Neural cell (in vitro differentiated cells): ENCODE measurements around the gene TMEM126B. TPM values are rescaled to one million over a fixed set of nuclear protein-coding genes. Genes with fewer than 3 reads are reported as not detected.

ENCODE experiments used
- H2AFZ ChIP-seq: fragments of 200-600, 300-800 bp; sonication (generic), shearing (Covaris generic); 2 replicates; pipeline ENCODE4 v1.6.0; 2014; ENCODE audit warnings: low read depth, mild to moderate bottlenecking, antibody characterized with exemption, low read length, moderate library complexity
- H3F3A ChIP-seq: fragments of 200-600 bp; shearing (Covaris generic); 2 replicates; pipeline ENCODE4 v1.6.1; 2016; ENCODE audit warnings: mild to moderate bottlenecking, moderate library complexity, mixed read lengths, antibody characterized with exemption, low read length; ENCODE audit not compliant: insufficient read depth, poor library complexity, severe bottlenecking
- H3K27ac ChIP-seq: fragments of 200-600, 300-800 bp; sonication (generic), shearing (Covaris generic); 2 replicates; pipeline ENCODE4 v1.5.1; 2014; ENCODE audit warnings: mild to moderate bottlenecking, low read length, moderate library complexity
- H3K27me3 ChIP-seq: fragments of 300-800, 200-600 bp; sonication (generic), shearing (Covaris generic); 2 replicates; pipeline ENCODE4 v1.6.0; 2014; ENCODE audit warnings: mild to moderate bottlenecking, low read depth, low read length, moderate library complexity; ENCODE audit not compliant: insufficient read depth
- H3K36me3 ChIP-seq: fragments of 300-800, 200-600 bp; sonication (generic), shearing (Covaris generic); 2 replicates; pipeline ENCODE4 v1.5.1; 2014; ENCODE audit warnings: mild to moderate bottlenecking, antibody characterized with exemption, low read length, moderate library complexity; ENCODE audit not compliant: insufficient read depth
- H3K4me2 ChIP-seq: fragments of 300-800, 200-600 bp; sonication (generic), shearing (Covaris generic); 2 replicates; pipeline ENCODE4 v1.6.0; 2014; ENCODE audit warnings: mild to moderate bottlenecking, low read length
- H3K4me3 ChIP-seq: fragments of 300-800, 200-600 bp; sonication (generic), shearing (Covaris generic); 2 replicates; pipeline ENCODE4 v1.5.1; 2014; ENCODE audit warnings: mild to moderate bottlenecking, low read length, moderate library complexity
- H3K79me2 ChIP-seq: fragments of 200-600 bp; shearing (Covaris generic); replicated peaks from 2 replicates; pipeline ENCODE4 v1.6.0; 2014; ENCODE audit warnings: mild to moderate bottlenecking, low read length, moderate library complexity; ENCODE audit not compliant: insufficient read depth
- H3K9ac ChIP-seq: fragments of 300-800, 200-600 bp; sonication (generic), shearing (Covaris generic); 2 replicates; pipeline ENCODE4 v1.6.1; 2016; ENCODE audit warnings: mild to moderate bottlenecking, low read length, mixed read lengths
- H3K9me2 ChIP-seq: fragments of 200-600 bp; shearing (Covaris generic); 2 replicates; pipeline ENCODE4 v1.6.1; 2016; ENCODE audit warnings: mild to moderate bottlenecking, low read length, mixed read lengths; ENCODE audit not compliant: insufficient read depth
- H3K9me3 ChIP-seq: fragments of 200-600, 300-800 bp; sonication (generic), shearing (Covaris generic); 2 replicates; pipeline ENCODE4 v1.6.1; 2016; ENCODE audit warnings: mild to moderate bottlenecking, mixed run types, low read length, moderate library complexity, mixed read lengths
- H4K20me1 ChIP-seq: fragments of 200-600 bp; shearing (Covaris generic); 2 replicates; pipeline ENCODE4 v1.6.1; 2016; ENCODE audit warnings: mild to moderate bottlenecking, mixed run types; ENCODE audit not compliant: insufficient read depth
- CTCF ChIP-seq: fragments of 450-650 bp; IDR thresholded peaks from 2 replicates; pipeline ENCODE4 v1.5.1; 2014; ENCODE audit warnings: antibody characterized with exemption, mild to moderate bottlenecking, moderate library complexity; ENCODE audit not compliant: poor library complexity, severe bottlenecking
- EP300 ChIP-seq: fragments of 450-650 bp; conservative IDR thresholded peaks from 2 replicates; pipeline ENCODE4 v1.6.1; 2014; ENCODE audit warnings: antibody characterized with exemption, mild to moderate bottlenecking, moderate library complexity; ENCODE audit not compliant: poor library complexity, severe bottlenecking
- EZH2 ChIP-seq: fragments of 200-600, 300-800 bp; shearing (Covaris generic), sonication (generic); IDR thresholded peaks from 2 replicates; pipeline ENCODE4 v1.6.1; 2014; ENCODE audit warnings: antibody characterized with exemption, low read length, borderline replicate concordance, mild to moderate bottlenecking; ENCODE audit not compliant: insufficient read depth, poor library complexity, severe bottlenecking
- MXI1 ChIP-seq: fragments of 450-650 bp; conservative IDR thresholded peaks from 2 replicates; pipeline ENCODE4 v1.6.1; 2014; ENCODE audit warnings: antibody characterized with exemption, mild to moderate bottlenecking; ENCODE audit not compliant: poor library complexity, severe bottlenecking
- POLR2AphosphoS5 ChIP-seq: IDR thresholded peaks from 2 replicates; pipeline ENCODE4 v1.6.1; 2012
- RAD21 ChIP-seq: fragments of 450-650 bp; conservative IDR thresholded peaks from 2 replicates; pipeline ENCODE4 v1.6.1; 2014; ENCODE audit warnings: antibody characterized with exemption, mild to moderate bottlenecking, moderate library complexity
- REST ChIP-seq: IDR thresholded peaks from 2 replicates; pipeline ENCODE4 v1.6.1; 2012; ENCODE audit warnings: borderline replicate concordance
- SMC3 ChIP-seq: fragments of 450-650 bp; conservative IDR thresholded peaks from 2 replicates; pipeline ENCODE4 v1.6.1; 2014; ENCODE audit warnings: antibody characterized with exemption, mild to moderate bottlenecking, moderate library complexity; ENCODE audit not compliant: poor library complexity
- TAF1 ChIP-seq: IDR thresholded peaks from 2 replicates; pipeline ENCODE4 v1.6.1; 2012; ENCODE audit warnings: low read depth
- polyA plus RNA-seq: library from polyadenylated mRNA; depleted of rRNA; stranded (reverse); fragments of >200 nt; gene quantifications from 2 replicates; pipeline ENCODE4 v1.2.3, GENCODE V29; 2014

The TMEM126B gene
- polyA plus RNA-seq, 1 donor from 2014 or later, result 111 TPM

- Histone ChIP-seq H3K4me3 (no peak overlapping the region), H3K4me2 (no peak overlapping the region), H3K27ac (no peak overlapping the region), H3K9ac (no peak overlapping the region), H3K9me2 (no peaks in the 10 kb centered on the region), H2AFZ (no peak overlapping the region), H3K27me3 (no peaks in the 10 kb centered on the region), H3K9me3 (no peaks in the 10 kb centered on the region), H3K79me2 (no peaks in the 10 kb centered on the region), H3K36me3 (no peaks in the 10 kb centered on the region), H4K20me1 (no peaks in the 10 kb centered on the region), H3F3A (no peaks in the 10 kb centered on the region)
- no peak for TF ChIP-seq POLR2AphosphoS5
- TF ChIP-seq SMC3, result no peak
These were observed 29.3 kb upstream of the TMEM126B start for GRCh38 chr11:85599083-85599482.

GRCh38 chr11:85602526-85603213 is 25.7 kb upstream of the TMEM126B start:
- H3K9ac ChIP-seq, result no peak overlapping the region
- no peaks in the 10 kb centered on the region for H3K27me3 ChIP-seq
- H3K79me2 ChIP-seq, result no peaks in the 10 kb centered on the region
- no peaks in the 10 kb centered on the region for H3K36me3 ChIP-seq
- no peak overlapping the region for H3K4me2 ChIP-seq
- no peak overlapping the region for H2AFZ ChIP-seq
- H3F3A ChIP-seq, result no peaks in the 10 kb centered on the region
- no peak for TF ChIP-seq RAD21
- TF ChIP-seq POLR2AphosphoS5, result no peak
- TF ChIP-seq EZH2, result no peak
- TF ChIP-seq SMC3, result no peak
- no peak for TF ChIP-seq TAF1
- TF ChIP-seq CTCF, result no peak
- TF ChIP-seq EP300, result no peak
- no peak for TF ChIP-seq REST
- TF ChIP-seq MXI1, result no peak
- no peaks in the 10 kb centered on the region for H3K9me3 ChIP-seq
- H3K9me2 ChIP-seq, result no peaks in the 10 kb centered on the region
- H4K20me1 ChIP-seq, result no peaks in the 10 kb centered on the region
- no peak overlapping the region for H3K4me3 ChIP-seq
- H3K27ac ChIP-seq, result no peak overlapping the region
